Measurements from ENCODE around the gene SORT1. TPM values are rescaled to one million over a fixed set of nuclear protein-coding genes. Genes with fewer than 3 reads are reported as not detected.

The SORT1 gene
- total RNA-seq, 3 donors from 2014 or later, result 89.8 to 109 (median 107) TPM

DNA sequence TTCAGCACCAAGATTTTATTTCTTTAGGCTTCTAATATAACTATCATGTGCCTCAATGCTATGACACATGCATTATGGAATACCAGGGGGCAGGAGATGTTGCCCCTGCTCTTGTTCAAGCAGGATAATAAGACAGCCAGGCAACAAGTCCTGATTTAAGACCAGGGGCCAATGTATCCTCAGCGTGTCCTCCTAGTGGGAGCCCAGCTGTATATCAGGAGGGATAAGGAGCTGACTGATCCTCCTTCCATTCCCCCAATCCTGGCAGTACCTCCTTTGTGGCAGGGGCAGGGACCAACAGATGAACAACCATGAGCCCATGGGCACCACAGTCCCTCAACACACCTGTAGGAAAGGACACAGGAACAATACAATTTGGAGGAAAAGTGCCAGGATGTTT, 29.3 kb downstream of the SORT1 start:
- ATAC-seq (no peak), DNase-seq (no peak)
- Histone ChIP-seq H3K4me1 (ENCODE audit: low read depth) (peaks cover 3% of the 10 kb centered on the region), H3K4me3 (no peak overlapping the region), H3K9me3 (no peaks in the 10 kb centered on the region), H3K36me3 (ENCODE audit: low read depth) (no peaks in the 10 kb centered on the region)
- intact Hi-C loops (cut with DNase I, micrococcal nuclease), result no loop called here
- TF ChIP-seq, protein P1, sequence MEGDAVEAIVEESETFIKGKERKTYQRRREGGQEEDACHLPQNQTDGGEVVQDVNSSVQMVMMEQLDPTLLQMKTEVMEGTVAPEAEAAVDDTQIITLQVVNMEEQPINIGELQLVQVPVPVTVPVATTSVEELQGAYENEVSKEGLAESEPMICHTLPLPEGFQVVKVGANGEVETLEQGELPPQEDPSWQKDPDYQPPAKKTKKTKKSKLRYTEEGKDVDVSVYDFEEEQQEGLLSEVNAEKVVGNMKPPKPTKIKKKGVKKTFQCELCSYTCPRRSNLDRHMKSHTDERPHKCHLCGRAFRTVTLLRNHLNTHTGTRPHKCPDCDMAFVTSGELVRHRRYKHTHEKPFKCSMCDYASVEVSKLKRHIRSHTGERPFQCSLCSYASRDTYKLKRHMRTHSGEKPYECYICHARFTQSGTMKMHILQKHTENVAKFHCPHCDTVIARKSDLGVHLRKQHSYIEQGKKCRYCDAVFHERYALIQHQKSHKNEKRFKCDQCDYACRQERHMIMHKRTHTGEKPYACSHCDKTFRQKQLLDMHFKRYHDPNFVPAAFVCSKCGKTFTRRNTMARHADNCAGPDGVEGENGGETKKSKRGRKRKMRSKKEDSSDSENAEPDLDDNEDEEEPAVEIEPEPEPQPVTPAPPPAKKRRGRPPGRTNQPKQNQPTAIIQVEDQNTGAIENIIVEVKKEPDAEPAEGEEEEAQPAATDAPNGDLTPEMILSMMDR (IDR thresholded peaks at IDR 0.05), result no peak

DNA sequence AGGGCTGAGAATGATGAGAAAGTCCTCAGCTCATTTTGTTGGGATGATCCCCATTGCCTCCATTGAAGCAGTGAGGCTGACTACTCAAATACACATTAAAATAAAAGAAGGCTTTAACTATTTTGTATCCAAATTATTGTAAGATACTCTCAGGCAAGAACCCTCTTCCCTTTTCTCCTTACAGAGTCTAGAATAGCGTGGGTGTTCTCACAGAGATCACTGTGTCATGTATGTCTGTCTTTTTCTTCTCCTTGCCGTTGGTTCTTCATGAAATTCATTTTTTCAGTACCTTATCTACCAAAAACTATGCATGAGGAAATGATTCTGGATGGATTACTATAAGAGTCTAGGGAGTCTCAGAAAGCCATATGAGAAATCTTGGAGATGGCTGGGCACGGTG, 30.1 kb downstream of the SORT1 start:
- no peaks in the 10 kb centered on the region for H3K4me1 ChIP-seq (ENCODE audit: low read depth)
- H3K4me3 ChIP-seq, result no peak overlapping the region
- H3K36me3 ChIP-seq (ENCODE audit: low read depth), result no peaks in the 10 kb centered on the region
- intact Hi-C loops (cut with DNase I, micrococcal nuclease), result no loop called here
- H3K9me3 ChIP-seq, result no peaks in the 10 kb centered on the region
- no peak for DNase-seq
- no peak for ATAC-seq
- TF ChIP-seq, protein P1 (IDR thresholded peaks at IDR 0.05), result no peak

DNA sequence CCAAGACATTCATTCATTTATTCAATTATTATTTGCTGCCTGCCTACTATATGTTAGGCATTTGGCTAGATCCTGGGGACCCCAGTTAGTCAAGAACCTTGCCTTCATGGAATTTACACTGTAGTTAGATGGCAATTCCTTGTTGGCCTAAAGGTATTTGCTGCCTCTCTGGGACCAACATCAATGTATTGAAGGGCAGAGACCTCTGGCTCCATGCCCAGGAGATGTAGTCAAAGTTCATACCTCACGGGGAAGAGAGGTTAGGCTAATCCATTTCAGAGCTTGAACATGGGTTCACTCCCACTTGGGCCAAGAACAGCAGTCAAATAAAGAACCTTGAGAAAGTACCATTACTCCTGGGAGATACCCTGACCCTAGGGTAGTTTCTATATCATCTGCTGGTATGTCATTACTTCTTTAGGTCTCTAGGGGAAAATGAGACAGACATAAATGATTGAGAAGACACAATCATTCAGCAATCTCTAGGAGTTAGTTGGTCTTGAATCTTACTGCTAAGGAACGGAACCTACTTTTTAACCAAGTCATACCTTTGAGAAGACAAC, 32.0 kb downstream of the SORT1 start:
- Histone ChIP-seq H3K4me1 (ENCODE audit: low read depth) (no peaks in the 10 kb centered on the region), H3K9me3 (no peaks in the 10 kb centered on the region), H3K4me3 (no peak overlapping the region), H3K36me3 (ENCODE audit: low read depth) (no peaks in the 10 kb centered on the region)
- ATAC-seq (peak; percentile 67), DNase-seq (peak in 1 of 3 donors; percentile 82)
- TF ChIP-seq, protein P1 (IDR thresholded peaks at IDR 0.05), result no peak
- intact Hi-C loops (cut with DNase I, micrococcal nuclease), result no loop called here

DNA sequence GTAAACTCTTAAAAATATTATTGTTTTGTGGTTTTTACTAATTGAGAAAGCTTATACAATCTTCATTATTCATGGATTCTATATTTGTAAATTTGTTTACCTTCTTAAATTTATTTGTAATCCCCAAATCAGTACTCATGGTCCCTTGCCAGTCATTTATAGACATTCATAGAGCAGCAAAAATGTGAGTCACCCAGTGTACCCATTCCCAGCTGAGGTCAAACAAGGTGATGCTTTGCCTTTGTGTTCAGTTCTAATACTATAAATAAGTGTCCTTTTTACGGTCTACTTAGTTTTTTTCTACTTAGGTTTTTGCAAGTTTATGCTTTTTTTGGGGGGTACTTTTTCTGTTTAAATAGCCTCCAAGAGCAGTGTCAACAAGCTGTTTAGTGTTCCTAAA, 36.1 kb downstream of the SORT1 start:
- ATAC-seq, result no peak
- intact Hi-C loops (cut with DNase I, micrococcal nuclease), result no loop called here
- H3K4me1 ChIP-seq (ENCODE audit: low read depth), result no peaks in the 10 kb centered on the region

DNA sequence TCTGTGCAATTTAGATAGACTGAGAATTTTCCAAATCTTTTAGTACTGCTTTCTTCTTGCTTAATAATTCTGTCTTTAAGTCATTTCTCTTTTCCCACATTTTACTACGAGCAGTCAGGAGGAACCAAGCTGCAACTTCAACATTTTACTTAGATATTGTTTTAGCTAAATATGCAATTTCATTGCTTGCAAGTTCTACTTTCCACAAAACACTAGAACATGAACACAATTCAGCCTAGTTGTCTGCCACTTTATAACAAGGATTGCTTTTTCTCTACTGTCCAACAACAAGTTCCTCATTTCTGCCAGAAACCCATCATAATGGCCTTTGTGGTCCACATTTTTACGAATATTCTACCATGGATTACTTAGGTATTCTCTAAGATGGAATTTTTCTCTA, 36.6 kb downstream of the SORT1 start:
- Histone ChIP-seq H3K4me1 (ENCODE audit: low read depth) (no peaks in the 10 kb centered on the region), H3K4me3 (no peak overlapping the region), H3K9me3 (no peaks in the 10 kb centered on the region), H3K36me3 (ENCODE audit: low read depth) (no peaks in the 10 kb centered on the region)
- intact Hi-C loops (cut with DNase I, micrococcal nuclease), result no loop called here
- ATAC-seq, result no peak
- DNase-seq, result no peak
- TF ChIP-seq, protein P1 (IDR thresholded peaks at IDR 0.05), result no peak

More for the DNA sequence above, 36.1 kb downstream of the SORT1 start:
- H3K9me3 ChIP-seq, result no peaks in the 10 kb centered on the region
- no peaks in the 10 kb centered on the region for H3K36me3 ChIP-seq (ENCODE audit: low read depth)
- no peak for DNase-seq
- TF ChIP-seq, protein P1 (IDR thresholded peaks at IDR 0.05), result no peak
- H3K4me3 ChIP-seq, result no peak overlapping the region

DNA sequence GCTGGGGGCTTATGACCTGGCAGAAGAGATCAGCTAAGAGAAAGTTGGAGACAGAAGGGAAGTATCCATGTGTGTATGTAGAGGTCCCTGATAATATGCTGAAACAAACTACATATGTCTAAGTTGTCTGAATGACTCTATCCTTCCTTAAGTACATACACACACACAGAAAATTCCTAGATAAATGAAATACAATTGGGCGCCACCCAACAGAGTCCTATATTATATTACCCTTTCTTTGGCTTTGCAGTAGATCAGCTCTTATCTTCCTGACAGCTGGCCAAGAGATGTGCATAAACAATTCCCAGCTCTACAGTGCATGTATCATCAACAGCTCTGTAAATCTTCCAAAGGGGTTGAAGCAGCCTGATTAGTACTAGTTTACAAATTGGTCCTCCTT, 40.1 kb downstream of the SORT1 start:
- TF ChIP-seq, protein P1 (IDR thresholded peaks at IDR 0.05), result no peak

More for the DNA sequence above, 40.1 kb downstream of the SORT1 start:
- ATAC-seq (peak; percentile 40), DNase-seq (peak in 1 of 3 donors; percentile 31)
- intact Hi-C loops (cut with DNase I, micrococcal nuclease), result no loop called here
- no peak overlapping the region for H3K4me3 ChIP-seq
- no peaks in the 10 kb centered on the region for H3K9me3 ChIP-seq
- H3K4me1 ChIP-seq (ENCODE audit: low read depth), result no peaks in the 10 kb centered on the region
- no peaks in the 10 kb centered on the region for H3K36me3 ChIP-seq (ENCODE audit: low read depth)
